GM20000 (cell line): ENCODE measurements around the gene EXT2.

Experiments
- DNase-seq: peaks from one replicate; pipeline ENCODE4 v3.0.0; 2012; ENCODE audit warnings: low spot score
- CTCF ChIP-seq: IDR thresholded peaks from 2 replicates; pipeline ENCODE4 v1.5.1; 2012; ENCODE audit warnings: mild to moderate bottlenecking, control low read depth; ENCODE audit errors: extremely low read depth, missing control alignments

The EXT2 gene

GRCh38 chr11:44101098-44101497 is 5.6 kb downstream of the EXT2 start:
- no peak for DNase-seq
- no peak for TF ChIP-seq CTCF

GRCh38 chr11:44104481-44105294 is 9.2 kb downstream of the EXT2 start:
- TF ChIP-seq CTCF, result no peak
- DNase-seq, result no peak

- TF ChIP-seq CTCF, result no peak
- no peak for DNase-seq
These were observed 12.8 kb downstream of the EXT2 start for GRCh38 chr11:44108260-44108659.

- peak; percentile 69 for DNase-seq
These were observed 14.8 kb downstream of the EXT2 start for GRCh38 chr11:44110231-44110679.

GRCh38 chr11:44112091-44112821 is 16.8 kb downstream of the EXT2 start:
- TF ChIP-seq CTCF, result no peak
- DNase-seq, result no peak

More at GRCh38 chr11:44110231-44110679, 14.8 kb downstream of the EXT2 start:
- peak; percentile 84 for TF ChIP-seq CTCF

- DNase-seq, result no peak
- TF ChIP-seq CTCF, result no peak
These were observed 17.5 kb downstream of the EXT2 start for GRCh38 chr11:44113018-44113417.

DNA sequence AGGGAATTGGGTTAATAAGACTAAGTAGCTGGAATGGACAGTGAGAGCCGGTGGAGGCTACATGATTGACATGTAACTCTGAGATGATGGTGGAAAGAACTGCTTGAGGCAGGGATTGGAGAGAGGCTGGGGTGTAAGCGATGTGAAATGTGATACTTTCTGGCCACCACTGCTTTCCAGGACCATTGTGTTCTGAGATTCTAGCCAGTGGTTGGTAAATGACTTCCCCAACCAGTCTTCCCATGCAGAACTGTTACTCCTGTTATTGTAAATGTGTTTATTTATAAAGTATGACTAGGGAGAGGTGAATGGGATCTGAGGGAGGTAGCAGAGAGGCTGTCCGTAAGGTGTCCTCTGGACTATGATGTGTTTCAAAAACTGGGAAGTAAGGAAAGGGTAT is 18.1 kb downstream of the EXT2 start:
- no peak for TF ChIP-seq CTCF
- DNase-seq, result no peak
